Retinal pigment epithelial cell (primary cell): ENCODE data around the gene AQP9.

Experiments used
- DNase-seq: peaks from one replicate; pipeline ENCODE4 v3.0.0-alpha.2; 2010; ENCODE audit warnings: low read depth
- H3K4me3 ChIP-seq: 2 replicates; pipeline ENCODE4 v1.5.1; 2011; ENCODE audit warnings: mild to moderate bottlenecking, low read length, control low read depth, moderate library complexity
- TF ChIP-seq, protein P1 (sequence below): conservative IDR thresholded peaks from 2 replicates; pipeline ENCODE4 v1.5.1; 2011; ENCODE audit warnings: low read depth, low read length, control low read depth, inconsistent platforms

Gene AQP9

DNA sequence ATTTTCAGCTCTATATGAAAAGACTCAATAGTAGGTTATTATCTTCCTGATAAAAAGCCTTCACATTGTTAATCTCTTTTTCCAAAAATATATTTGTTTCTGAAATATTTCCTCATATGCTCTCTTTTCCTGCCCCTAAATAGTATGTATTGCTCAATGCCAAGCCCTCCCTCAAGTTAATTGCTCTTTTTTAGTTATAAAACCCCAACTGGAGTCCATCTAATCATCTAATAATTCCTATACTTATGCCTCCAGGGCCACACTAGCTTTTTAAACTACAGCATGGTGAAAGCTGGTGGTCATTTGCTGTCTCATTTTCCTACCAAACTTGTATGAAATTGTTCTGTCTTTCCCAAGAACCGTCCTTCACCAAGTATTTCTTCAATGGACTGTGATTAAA lies 26.7 kb downstream of the AQP9 start:
- TF ChIP-seq, protein P1, sequence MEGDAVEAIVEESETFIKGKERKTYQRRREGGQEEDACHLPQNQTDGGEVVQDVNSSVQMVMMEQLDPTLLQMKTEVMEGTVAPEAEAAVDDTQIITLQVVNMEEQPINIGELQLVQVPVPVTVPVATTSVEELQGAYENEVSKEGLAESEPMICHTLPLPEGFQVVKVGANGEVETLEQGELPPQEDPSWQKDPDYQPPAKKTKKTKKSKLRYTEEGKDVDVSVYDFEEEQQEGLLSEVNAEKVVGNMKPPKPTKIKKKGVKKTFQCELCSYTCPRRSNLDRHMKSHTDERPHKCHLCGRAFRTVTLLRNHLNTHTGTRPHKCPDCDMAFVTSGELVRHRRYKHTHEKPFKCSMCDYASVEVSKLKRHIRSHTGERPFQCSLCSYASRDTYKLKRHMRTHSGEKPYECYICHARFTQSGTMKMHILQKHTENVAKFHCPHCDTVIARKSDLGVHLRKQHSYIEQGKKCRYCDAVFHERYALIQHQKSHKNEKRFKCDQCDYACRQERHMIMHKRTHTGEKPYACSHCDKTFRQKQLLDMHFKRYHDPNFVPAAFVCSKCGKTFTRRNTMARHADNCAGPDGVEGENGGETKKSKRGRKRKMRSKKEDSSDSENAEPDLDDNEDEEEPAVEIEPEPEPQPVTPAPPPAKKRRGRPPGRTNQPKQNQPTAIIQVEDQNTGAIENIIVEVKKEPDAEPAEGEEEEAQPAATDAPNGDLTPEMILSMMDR = no peak
- no peak overlapping the region for H3K4me3 ChIP-seq
- no peak for DNase-seq

DNA sequence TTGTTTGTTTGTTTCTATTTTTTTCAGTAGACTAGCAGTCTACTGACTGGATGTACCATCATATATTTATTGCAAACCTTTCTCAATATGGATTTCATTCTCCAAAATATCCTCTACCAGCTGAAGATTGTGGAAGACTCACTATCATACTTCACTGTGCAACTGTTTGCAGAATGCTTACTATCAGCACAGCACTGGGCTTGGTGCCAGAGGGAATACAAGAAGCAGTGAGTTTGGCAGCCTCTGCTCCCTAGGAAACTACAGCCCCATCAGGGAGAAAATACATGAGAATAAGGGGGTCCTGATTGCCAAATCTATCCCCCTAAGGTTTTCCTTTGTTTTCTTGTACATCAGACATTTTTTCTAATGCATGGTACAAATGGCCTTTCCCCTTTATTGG lies 27.5 kb downstream of the AQP9 start:
- TF ChIP-seq, protein P1 = no peak
- peak; percentile 4 for DNase-seq
- no peak overlapping the region for H3K4me3 ChIP-seq

DNA sequence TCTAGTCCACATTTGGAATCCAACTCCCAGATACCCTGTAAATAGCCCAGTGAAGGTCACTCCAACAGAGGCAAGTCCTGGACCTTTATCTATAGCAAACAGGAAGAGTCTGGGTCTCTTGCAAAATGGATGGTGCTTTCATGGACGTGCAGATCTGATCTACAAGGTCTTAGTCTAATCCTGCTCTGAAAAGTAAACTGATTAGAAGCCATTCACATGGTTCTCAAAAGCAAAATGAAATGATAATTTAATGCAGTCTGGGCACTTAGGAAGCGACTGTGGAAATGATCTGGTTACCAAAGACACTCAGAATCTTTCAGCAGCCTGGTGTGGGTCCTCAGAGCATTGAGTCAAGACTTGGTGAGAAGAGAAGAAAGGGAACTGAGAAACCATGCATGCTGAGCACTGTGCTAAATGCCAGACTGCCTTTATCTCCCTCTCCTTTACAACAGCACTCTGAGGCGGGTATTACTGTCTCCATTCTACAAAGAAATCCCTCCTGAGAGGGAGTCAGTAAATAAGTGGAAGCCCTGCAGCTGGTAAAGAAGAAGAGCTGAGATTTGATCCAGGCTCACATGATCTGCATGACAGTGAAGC lies 29.0 kb downstream of the AQP9 start:
- no peak overlapping the region for H3K4me3 ChIP-seq
- TF ChIP-seq, protein P1 = no peak

DNA sequence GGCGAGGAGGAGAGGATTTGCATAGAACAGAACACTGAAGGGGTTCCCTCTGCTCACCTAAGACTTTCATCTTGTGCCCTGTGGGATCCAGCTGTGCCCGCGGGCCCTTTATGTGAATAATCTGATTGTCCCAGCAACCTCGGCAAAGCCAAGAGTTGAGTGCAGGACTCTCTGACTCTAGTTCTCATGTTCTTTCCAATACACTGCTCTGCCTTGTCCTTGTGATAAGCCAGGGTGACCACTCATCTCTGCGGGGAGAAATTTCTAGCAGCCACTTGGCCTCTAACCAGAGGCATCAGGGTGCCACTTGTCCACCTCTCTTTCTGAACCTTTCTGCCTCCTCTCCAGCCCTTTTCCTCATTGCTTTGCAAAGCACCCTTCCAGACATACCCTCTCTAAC lies 31.8 kb downstream of the AQP9 start:
- no peak overlapping the region for H3K4me3 ChIP-seq
- TF ChIP-seq, protein P1 = no peak
- DNase-seq = no peak

More for the DNA sequence above, 29.0 kb downstream of the AQP9 start:
- no peak for DNase-seq

DNA sequence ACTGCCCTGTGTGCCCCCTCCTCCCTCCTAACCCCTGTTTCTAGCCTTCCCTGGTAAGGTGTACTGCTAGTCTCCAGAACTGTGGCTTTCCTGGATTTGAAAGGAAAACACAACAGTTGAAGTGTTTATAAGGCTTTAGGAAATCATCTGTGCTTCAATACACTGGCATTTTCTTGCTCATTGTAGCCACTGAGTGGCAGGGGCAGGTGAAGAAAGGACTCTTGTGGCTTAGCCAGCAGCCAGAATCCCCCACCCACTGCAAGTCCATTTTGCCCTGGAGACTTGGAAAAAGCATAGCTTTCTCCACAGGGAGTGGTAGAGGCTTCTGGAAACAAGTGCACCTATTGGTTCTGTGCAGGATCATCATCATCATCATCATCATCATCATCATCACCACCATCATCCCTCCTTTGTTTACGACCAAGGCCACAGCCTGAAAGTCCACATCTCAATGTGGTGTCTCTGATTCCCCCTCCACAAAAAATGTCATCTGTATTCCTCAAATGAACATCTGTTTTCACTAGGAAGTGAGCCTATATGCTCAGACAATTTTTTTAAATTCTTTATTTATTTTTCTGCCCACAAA lies 33.4 kb downstream of the AQP9 start:
- TF ChIP-seq, protein P1 = no peak
- DNase-seq = no peak
- no peak overlapping the region for H3K4me3 ChIP-seq

DNA sequence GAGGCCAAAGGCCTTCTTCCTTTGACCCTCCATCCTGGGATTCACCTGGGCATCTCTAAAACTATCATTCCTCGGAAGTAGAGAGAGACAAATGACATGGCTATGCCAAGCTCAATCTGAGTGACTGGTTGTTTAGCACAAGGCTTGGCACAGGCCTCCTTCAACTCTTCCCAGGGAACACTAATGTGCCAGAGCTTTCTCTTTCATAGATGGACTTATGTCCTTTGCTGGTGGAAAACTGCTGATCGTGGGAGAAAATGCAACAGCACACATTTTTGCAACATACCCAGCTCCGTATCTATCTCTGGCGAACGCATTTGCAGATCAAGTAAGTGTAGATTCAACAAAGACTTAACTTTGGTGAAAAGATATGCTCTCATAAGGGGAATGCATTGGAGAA lies 36.5 kb downstream of the AQP9 start:
- TF ChIP-seq, protein P1 = no peak
- no peak overlapping the region for H3K4me3 ChIP-seq
- DNase-seq = no peak

DNA sequence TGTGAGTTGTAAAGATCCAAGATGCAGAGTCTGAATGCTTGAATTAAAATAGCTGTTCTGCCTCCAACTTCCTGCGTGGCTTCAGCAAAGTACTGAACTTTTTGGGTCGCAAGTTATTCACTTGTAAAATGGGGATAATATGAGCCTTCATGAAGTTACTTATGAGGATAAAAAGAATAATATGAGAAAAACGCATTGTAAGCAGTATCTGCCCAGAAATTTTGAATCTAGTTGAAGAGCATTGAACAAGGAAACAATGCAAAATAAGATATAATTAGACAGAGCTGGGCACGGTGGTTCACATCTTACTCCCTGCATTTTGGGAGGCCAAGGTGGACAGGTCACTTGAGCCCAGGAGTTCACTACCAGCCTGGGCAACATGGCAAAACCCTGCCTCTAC lies 37.8 kb downstream of the AQP9 start:
- TF ChIP-seq, protein P1 = no peak
- H3K4me3 ChIP-seq = no peak overlapping the region
- no peak for DNase-seq
